HG02623 (cell line): ENCODE results near the gene PARG.
"Not testable (repeated sequence)": the region's sequence is repeated elsewhere in the genome, so short reads cannot be mapped to it uniquely, and the experiment has no call there.

ENCODE experiments used
- ATAC-seq: cut with Tn5 transposase; IDR thresholded peaks from one replicate; pipeline ENCODE4 v1.9.1; 2021; ENCODE audit warnings: moderate library complexity; ENCODE audit not compliant: unreplicated experiment

Gene PARG

DNA sequence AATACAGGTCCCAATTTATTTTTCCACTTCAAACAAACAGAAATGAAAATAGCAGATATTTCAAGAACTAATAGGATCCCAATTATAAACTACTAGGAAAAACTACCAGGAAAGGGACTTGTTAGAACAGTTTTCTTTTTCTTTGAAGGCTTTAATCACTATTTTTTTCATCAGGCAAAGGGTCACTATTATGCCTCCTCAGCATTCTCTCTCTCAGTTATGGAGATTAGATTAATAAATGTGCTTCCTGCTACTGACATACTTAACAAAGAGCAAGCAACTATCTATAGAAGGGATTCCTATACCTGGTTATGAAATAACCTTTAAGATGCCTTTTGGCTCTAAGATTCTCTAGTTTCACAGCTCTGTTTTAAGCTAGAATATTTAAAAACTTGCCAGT is 108.7 kb downstream of the PARG start:
- no peak for ATAC-seq

DNA sequence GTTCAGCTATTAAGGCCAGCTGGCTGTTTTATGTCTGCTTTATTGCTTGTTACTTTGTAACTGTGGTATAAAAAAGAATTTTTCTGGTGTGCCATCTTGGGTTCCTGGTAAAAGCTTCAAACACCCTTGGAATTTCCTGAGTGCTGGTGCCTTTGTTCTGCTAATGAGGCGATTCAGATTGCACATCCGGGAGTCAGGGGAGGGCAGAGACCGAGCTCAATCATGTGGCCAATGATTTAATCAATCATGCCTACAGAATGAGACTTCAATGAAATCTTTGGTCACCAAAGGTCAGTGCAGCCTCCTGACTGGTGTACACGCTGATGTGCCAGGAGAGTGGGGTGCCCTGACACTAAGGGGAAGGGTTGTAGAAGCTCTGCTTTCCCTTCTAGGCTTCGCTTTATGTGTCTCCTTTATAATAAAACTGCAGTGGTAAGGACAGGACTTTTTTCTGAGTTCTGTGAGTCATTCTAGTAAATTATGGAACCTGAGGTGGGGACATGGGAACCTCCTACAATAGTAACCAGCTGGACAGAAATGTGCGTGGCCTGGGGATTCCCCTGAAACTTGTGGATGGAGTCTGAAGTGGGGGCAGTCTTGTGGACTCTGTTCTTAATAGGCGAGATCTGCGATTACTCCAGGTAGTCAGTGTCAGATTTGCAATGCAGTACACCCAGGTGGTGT is 110.3 kb downstream of the PARG start:
- no peak for ATAC-seq

DNA sequence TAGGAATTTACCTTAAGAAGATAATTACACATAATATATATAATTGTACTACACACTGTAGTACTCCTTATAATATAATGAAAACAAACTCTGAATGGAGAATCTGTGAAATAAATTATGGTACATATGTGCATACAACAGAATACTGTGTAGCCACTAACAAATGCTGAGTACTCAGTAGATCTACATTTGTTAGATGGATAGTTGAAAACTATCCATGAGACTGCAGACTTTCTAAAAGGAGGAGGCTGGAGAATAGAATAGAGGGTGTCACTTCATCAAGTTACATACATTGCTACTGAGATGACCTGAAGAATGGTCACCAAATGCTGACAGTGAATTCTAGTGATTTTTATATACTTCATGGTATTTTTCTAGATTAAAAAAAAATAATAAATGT is 111.0 kb downstream of the PARG start:
- no peak for ATAC-seq

DNA sequence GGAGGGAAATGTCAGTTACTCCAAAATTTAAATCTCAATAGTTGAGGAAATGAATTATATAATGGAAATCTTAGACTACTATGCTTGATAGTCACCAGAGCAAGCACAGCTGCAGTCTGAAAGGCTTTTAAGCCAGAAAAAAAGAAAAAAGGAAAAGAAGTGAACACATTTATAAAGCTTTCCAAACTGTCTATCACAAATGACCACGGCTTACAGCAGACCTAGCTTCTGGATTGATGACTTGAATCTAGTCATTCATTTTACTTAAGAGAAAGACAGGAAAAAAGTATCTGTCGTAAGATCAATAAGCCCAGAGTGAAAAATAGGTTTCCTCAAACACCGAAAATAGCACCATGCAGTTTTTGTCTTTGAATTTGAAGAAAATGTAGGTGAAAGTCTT is 111.8 kb downstream of the PARG start:
- no peak for ATAC-seq

DNA sequence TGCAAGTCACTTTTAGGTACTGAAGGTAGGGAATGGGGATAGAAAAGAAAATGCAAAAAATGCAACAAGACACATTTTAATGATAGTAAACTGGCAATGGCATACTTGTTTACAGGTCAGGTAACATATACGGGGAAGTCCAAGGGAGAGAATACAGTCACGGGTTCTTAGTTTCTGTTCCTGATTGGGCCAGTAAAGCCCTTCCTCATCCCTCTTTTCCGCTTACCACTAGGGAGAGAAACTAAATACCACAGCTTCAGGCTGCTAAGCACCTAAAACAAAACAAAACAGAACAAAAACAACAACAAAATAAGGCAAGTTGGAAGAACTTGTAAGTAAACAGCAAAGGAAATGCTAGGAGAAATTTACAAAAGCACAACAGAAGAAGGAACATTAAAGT is 114.5 kb downstream of the PARG start:
- no peak for ATAC-seq

DNA sequence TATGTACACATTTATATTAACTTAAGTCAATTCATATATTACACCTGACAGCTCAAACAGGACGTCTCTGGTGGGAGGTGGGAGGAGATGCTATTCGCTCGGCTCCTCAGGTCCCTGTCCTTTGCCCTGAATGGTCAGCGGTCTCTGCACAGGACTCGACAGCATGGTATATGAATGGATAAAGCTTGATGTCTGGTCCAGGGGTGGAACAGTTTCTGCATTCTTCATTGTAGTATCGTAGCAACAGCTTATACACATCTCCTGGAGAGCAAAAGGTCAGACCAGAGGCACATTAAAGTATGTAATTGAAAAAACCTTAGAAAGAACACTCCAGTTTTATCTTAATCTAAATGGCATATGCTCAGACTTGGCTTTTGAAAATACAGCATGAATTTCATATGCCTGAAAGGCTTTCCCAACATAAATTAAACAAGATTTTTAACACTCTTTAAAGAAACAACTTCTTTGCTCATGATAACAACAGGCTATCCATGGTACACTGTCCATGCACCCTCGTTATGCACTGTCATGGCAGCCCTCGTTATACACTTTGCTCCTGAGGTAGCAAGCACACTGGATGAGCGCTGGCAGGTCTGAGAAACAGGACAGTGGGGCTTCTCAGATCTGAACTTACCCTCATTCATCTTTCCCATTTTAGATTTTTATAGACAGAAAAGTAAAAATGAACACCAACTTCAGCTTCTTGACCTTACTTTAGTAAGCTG is 122.4 kb downstream of the PARG start:
- ATAC-seq, result no peak

DNA sequence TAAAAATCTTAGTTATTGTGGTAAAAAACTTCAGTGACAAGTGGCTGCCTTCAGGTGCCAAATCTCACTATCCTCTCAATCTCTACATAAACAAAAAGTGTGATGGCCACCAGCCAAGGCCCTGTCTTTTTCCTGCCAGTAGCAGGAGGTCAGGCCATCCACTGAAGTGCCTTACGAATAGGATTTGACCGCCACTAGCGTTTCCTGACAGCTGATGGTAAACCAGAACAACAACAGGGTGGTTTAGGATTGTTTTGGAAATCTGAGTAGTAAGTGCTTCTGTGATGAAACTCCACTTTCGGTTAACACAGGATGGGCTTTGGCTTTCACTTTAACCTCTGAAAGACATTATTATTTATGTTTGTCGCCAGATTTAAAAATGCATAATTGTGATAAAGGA is 124.0 kb downstream of the PARG start:
- no peak for ATAC-seq

DNA sequence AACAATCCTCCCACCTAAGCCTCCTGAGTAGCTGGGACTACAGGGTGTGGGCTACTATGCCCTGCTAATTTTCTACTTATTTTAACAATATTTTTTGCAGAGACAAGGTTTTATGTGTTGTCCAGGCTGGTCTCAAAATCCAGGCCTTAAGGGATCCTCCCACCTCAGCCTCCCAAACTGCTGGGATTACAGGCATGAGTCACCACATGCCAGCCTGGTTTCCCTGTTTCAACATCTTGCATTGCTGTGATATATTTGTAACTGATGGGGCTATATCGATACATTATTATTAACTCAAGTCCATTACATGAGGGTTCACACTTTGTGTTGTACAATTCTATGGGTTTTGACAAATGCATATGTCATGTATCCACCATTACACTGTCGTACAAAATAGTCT is 137.8 kb downstream of the PARG start:
- ATAC-seq, result no peak

DNA sequence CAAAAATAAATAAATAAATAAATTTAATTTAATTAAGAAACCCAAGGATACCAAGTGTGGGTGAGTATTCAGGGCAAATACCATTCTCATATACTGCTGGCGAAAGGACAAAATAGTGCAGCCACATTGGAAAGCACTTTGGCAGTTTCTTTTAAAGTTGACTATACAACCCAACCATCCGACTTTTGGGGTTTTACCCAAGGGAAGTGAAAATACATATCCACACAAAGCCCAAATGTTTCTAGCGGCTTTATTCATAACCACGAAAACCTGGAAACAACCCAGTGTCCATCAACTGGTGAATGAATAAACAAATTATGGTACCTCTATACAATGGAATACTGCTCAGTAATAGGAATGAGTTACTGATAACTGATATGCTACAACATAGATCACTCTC is 143.6 kb downstream of the PARG start:
- ATAC-seq, result no peak

DNA sequence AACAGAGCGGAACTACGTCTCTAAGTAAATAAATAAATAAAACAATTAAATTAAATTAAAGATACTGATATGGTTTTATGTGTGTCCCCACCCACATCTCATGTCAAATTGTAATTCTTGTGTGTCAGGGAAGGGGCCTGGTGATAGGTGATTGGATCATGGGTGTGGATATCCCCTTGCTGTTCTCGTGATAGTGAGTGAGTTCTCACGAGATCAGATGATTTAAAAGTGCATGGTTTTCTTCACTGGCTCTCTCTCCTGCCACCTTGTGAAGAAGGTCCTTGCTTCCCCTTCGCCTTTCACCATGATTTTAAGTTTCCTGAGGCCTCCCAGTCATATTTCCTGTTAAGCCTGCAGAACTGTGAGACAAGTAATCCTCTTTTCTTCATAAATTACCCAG is 150.7 kb downstream of the PARG start:
- no peak for ATAC-seq

DNA sequence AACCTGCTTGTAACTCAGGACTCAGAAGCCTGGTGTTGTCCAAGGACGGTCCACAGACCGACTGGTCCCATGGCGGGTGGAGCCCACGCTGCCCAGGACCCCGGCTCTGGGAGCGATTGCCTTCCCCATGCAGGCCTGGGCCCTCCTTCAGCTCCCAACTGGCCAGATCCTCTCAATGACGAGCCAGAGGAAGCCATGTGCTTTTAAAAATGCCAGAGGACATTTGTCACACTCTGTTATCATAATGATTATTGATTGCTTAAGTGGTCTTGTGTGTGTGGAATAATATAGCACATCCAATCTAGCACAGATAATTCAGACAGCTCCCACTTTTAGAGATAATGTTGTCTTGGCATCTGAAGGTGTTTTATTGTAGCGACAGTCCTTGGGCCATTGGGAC is 157.1 kb downstream of the PARG start:
- no peak for ATAC-seq

DNA sequence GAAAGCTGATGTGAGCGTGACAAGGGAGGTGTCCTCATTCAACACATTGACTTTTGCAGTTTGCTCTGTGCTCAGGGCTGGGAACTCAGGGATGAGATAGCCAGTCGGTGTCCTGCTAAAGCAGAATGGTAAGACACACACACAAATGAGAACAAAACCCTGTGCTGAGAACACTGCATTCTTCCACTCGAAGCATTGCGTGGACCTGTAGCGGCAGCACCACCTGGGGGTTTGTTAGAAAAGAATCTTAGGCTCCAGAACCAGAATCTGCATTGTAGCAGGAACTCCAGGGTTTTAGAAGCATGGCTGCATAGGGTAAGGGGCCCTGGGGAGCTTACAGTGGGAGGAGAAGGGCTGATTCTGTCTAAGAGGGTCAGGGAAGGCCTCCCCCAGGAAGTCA is 158.2 kb downstream of the PARG start:
- ATAC-seq, result no peak

DNA sequence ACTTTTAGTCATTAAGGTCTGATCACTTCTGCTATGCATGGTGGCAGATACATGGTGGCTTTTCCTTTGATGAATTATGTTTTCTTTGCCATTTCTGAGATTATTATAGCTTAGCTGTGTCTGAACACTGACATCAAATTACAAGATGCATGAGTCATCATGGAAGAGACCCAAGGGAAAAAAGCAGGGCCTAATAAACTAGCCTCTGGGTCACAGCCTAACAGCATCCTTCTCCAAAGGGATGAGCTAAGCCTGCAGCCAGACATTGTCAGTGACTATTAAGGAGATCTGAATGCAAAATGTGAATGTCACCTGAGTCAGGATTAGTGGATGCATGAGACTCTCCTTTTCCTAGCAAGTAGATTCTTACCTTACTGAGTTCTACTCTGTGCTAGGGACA is 160.6 kb downstream of the PARG start:
- ATAC-seq, result no peak

DNA sequence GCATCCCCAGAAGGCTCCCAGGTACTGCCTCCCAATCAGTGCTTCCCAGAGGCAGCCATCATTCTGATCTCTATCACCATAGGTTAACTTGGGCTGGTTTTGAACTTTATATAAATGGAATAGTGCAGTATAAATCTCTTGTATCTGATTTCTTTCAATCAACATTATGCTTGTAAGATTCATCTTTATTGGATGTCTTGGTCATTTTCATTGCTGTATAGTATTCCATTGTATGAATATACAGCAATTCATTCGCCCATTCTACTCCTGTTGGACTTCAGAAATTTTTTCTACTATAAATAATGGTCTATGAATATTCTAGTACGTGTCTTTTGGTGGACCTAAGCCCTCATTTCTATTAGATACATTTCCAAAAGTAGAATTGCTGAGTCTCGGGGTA is 163.6 kb downstream of the PARG start:
- ATAC-seq, result no peak

DNA sequence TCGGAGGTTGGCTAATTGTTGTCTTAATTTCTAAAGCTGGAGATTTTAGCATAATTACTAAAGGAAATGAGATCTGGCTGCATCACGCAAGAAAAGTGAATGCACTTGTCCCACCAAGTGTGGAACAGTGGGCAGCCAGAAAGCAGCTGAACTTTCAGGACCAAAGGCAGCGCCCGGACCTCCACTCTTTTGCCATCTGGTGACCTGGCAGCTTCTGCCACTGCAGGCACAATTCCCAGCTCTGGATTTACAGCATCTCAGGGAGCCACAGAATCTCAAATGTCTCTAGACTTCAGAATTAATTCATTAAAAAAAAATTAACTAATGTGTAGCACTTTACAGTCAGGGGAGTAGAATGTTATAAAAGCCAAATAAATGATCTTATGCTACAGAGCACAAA is 165.0 kb downstream of the PARG start:
- no peak for ATAC-seq

DNA sequence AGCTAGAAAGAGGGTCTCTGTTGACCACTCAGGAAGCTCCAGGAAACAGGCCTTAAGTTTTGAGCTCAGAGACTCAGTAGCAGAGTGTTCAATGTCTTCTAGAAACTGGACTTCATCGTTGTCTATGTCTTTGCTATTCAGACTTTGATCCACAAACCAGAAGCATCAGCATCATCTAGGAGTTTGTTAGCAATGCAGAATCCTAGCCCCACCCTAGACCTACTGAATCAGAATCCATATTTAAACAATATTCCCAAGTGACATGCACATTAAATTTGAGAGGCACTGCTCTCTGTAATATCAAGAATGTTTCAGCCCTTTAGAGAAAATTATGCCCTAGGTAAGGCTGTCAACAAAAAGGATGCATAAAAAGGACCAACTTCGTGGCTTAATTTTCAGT is 166.8 kb downstream of the PARG start:
- no peak for ATAC-seq

DNA sequence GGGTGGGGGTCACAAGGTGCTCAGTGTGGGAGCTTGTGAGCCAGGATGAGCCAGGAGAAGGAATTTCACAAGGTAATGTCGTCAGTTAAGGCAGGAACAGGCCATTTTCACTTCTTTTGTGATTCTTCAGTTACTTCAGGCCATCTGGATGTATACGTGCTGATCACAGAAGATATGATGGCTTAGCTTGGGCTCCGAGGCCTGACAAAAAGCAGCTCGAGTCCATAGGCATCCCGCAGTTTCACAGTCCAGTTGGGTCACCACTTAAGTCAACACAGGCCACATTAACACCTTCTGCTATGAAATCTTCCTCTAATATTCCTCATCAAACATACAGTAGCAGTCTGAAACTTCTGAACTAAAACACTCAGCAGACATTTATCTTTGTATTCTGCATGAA is 168.9 kb downstream of the PARG start:
- ATAC-seq, result not testable (repeated sequence)

DNA sequence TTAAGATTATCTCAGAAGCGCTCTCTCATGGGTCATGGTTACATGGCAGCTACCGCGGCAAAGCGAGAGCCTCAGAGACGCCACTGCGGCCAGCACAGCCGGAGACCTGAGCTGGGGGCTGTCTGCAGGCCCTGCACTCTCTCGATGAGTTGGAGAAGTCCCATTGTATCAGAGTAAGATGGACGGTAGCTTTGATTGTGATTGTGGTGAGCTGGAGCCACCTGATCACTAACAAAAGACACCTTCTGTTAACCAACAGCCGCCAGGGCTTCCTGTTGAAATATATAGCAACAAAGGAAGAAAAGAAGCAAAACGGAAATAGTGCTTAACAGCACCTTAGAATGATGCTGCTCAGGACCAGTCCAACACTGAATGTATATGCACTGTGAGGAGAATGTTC is 170.8 kb downstream of the PARG start:
- not testable (repeated sequence) for ATAC-seq

DNA sequence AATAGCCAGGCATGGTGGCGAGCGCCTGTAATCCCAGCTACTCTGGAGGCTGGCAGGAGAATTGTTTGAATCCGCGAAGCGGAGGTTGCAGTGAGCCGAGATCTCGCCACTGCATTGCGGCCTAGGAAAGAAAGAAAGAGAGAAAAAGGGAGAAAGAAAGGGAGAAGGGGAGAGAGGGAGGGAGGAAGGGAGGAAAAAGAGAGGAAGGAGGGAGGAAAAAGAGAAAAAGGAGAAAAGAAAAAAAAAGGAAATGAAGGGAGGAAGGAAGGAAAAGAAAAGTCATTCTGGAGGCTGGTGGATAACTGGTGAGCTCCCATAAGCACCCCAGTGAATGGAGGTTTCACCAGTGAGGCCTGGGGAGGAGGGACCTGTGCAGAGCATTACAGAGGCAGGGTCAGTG is 172.1 kb downstream of the PARG start:
- no peak for ATAC-seq

DNA sequence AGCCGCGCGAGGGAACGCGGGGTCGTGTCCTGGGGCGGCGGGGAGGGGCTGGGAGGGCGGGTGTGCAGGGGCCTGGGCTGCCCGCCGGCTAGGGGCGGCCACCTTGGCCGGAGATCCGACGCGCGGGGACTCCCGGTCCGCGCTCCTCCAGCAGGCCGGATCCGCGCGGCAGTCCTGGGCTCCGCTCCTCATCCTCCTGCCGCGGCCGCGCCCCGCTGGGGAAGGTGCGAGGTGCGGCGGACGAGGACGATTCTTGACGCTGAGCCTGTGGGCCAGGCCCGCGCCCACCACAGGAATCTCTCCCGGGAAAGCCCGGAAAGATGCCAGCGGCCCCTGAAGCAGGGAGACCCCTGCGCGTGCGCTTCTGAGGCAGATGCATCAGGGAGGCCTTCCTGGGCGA is 173.1 kb downstream of the PARG start:
- no peak for ATAC-seq

DNA sequence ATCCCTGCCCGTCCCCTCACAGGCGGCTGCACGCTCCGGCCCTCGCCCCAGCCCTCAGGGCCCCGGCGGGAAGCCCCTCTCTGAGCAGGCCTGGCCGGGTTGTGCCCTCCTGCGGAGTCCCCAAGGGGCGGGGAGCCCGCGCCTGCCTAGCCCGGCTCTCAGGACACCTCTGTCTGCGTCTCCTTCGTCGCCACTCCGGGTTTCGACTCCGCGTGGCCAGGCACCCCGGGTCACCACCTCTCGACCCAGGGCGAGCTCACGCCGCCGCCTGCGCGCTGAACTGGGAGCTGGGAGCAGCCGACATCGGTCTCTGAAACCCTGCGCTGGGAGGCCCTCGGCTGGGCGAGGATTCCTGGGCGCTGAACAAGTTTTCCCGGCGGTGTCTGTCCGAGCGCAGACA is 173.5 kb downstream of the PARG start:
- no peak for ATAC-seq
